Adrenal gland (tissue), 12 donors: Measurements from ENCODE around the gene RALB. TPM values are rescaled to one million over a fixed set of nuclear protein-coding genes. Genes with fewer than 3 reads are reported as not detected.

ENCODE experiments used
- DNase-seq, 7 donors: peaks; one replicate each; pipeline ENCODE4 v3.0.0-alpha.2; 2019 to 2020
- H3K27ac ChIP-seq, 5 donors: fragments of 200-600 bp; sonication (generic) in 4 of 5; 1 replicate in 3 of 5; 2 replicates in 2 of 5; pipeline versions ENCODE4 v1.5.1 to v1.8.0; 2016 to 2020; ENCODE audit warnings: mild to moderate bottlenecking in 1 of 5
- H3K27me3 ChIP-seq: fragments of 200-600 bp; 2 replicates; pipeline ENCODE4 v1.8.0; 2021
- H3K36me3 ChIP-seq, 2 donors: fragments of 200-600 bp; replicated peaks in 1 of 2; 1 replicate in 1 of 2; 2 replicates in 1 of 2; pipeline versions ENCODE4 v1.5.1 to v1.8.0; 2018 to 2022
- H3K4me1 ChIP-seq, 2 donors: fragments of 200-600 bp; replicated peaks in 1 of 2; 1 replicate in 1 of 2; 2 replicates in 1 of 2; pipeline versions ENCODE4 v1.5.1 to v1.8.0; 2018 to 2021
- H3K4me3 ChIP-seq, 4 donors: fragments of 200-600 bp; sonication (generic) in 3 of 4; one replicate each; pipeline ENCODE4 v1.5.1; 2016 to 2018
- H3K9me3 ChIP-seq, 3 donors: fragments of 200-600 bp; sonication (generic) in 1 of 3; replicated peaks in 1 of 3; 1 replicate in 2 of 3; 2 replicates in 1 of 3; pipeline versions ENCODE4 v1.5.1 to v1.8.0; 2016 to 2021
- CTCF ChIP-seq, 6 experiments: fragments of 450-650 bp in 4 of 6; fragments of 200-600 bp in 2 of 6; sonication (generic) in 1 of 6; IDR thresholded peaks; 1 replicate in 5 of 6; 2 replicates in 1 of 6; pipeline versions ENCODE4 v1.5.1 to v1.8.0; 2016 to 2021; ENCODE audit warnings: antibody characterized with exemption in 6 of 6, mild to moderate bottlenecking in 2 of 6, moderate library complexity in 1 of 6
- POLR2A ChIP-seq, 2 donors: fragments of 450-650 bp; IDR thresholded peaks; one replicate each; pipeline ENCODE4 v1.6.1; 2017; ENCODE audit warnings: antibody characterized with exemption in 2 of 2, mild to moderate bottlenecking in 2 of 2, moderate library complexity in 1 of 2
- WGBS, 4 donors: extraction: QIAGEN DNeasy Blood & Tissue Kit in 2 of 4; methylation state at CpG; one replicate each; pipeline versions ENCODE4 v1.1.5 to v1.1.7; 2013 to 2017; 5-methylcytosine and 5-hydroxymethylcytosine counted together
- intact Hi-C, 2 donors: fragments of 100-400 bp; cut with DNase I; formaldehyde crosslinking; loops; one replicate each; pipeline versions ENCODE4 v1.14.1 to v1.15.0; 2022 to 2023
- polyA plus RNA-seq, 3 donors: library from polyadenylated mRNA; stranded (reverse); fragments of 200-250 nt in 2 of 3; fragments of 350-450 nt in 1 of 3; fragmentation: Illumina TruSeq in 1 of 3; extraction: RNeasy Lipid Tissue Mini Kit (QIAGEN cat#74804) in 1 of 3; gene quantifications; one replicate each; pipeline ENCODE4 v1.2.3, GENCODE V29; 2013 to 2014
- total RNA-seq, 9 donors: library from RNA; depleted of rRNA in 4 of 9; stranded (reverse); fragments of >200 nt in 4 of 9; fragments of 120-200 nt in 1 of 9; fragmentation: NEBNext Ultra II Directional in 1 of 9; extraction: Animal tissue kit (Norgen Biotek cat#: 25700) in 1 of 9; gene quantifications; one replicate each; pipeline versions ENCODE4 v1.1.0 to v1.2.4, GENCODE V29; 2013 to 2023
- donor health status: healthy with polysubstance abuse.
- donor health status: Bipolar disorder and iron deficiency.
- donor health status: DM: yes; HTN: yes; CAD: no.
- donor health status: DM: no; HTN: no; CAD: no.
- donor health status: DM: no; HTN: no; CAD: no.
- donor health status: DM: yes; HTN: yes; CAD: no.

The RALB gene
- total and polyA plus RNA-seq, 12 donors = 20.7 to 94.3 (median 51.6) TPM

GRCh38 chr2:120291401-120292311 is 39.0 kb downstream of the RALB start:
- Histone ChIP-seq H3K4me1 (peaks cover 4 to 25% of the 10 kb centered on the region in 2 donors), H3K27ac (no peak overlapping the region), H3K27me3 (no peaks in the 10 kb centered on the region), H3K9me3 (no peaks in the 10 kb centered on the region), H3K4me3 (no peak overlapping the region), H3K36me3 (peaks cover 0 to 19% of the 10 kb centered on the region in 2 donors)
- TF ChIP-seq CTCF (IDR thresholded peaks at IDR 0.05) (no peak), POLR2A (IDR thresholded peaks at IDR 0.05) (no peak)
- WGBS, 4 donors = 71 to 80% (median 73%) methylated on average over 4 of the region's 4 CpGs
- intact Hi-C loops = no loop called here
- DNase-seq = peak in 1 of 7 donors; percentile 26

GRCh38 chr2:120293096-120294007 is 40.7 kb downstream of the RALB start:
- Histone ChIP-seq H3K27me3 (no peaks in the 10 kb centered on the region), H3K4me1 (peaks cover 4 to 13% of the 10 kb centered on the region in 2 donors), H3K4me3 (no peak overlapping the region), H3K27ac (no peak overlapping the region), H3K9me3 (no peaks in the 10 kb centered on the region), H3K36me3 (peaks cover 0 to 19% of the 10 kb centered on the region in 2 donors)
- TF ChIP-seq CTCF (IDR thresholded peaks at IDR 0.05) (no peak), POLR2A (IDR thresholded peaks at IDR 0.05) (no peak)
- DNase-seq = no peak
- WGBS, 4 donors = 73 to 82% (median 78%) methylated on average over 5 of the region's 5 CpGs
- intact Hi-C loops = no loop called here

- intact Hi-C loops = no loop called here
- H3K4me1 ChIP-seq = peaks cover 4 to 13% of the 10 kb centered on the region in 2 donors
- H3K27ac ChIP-seq = no peak overlapping the region
- H3K4me3 ChIP-seq = no peak overlapping the region
- DNase-seq = no peak
- no peak for TF ChIP-seq POLR2A (IDR thresholded peaks at IDR 0.05)
- no peak for TF ChIP-seq CTCF (IDR thresholded peaks at IDR 0.05)
- H3K36me3 ChIP-seq = peaks cover 0 to 19% of the 10 kb centered on the region in 2 donors
- no peaks in the 10 kb centered on the region for H3K9me3 ChIP-seq
- 82 to 90% (median 87%) methylated on average over 3 of the region's 3 CpGs for WGBS, 4 donors
- H3K27me3 ChIP-seq = no peaks in the 10 kb centered on the region
Measured at GRCh38 chr2:120294008-120294340, 41.3 kb downstream of the RALB start.
